COR-L47 (cell line): ENCODE data around the gene SIX6.

ENCODE experiments used
- DNase-seq: peaks from one replicate; lab custom pipeline; 2025; lab: John Stamatoyannopoulos, UW

SIX6 gene

GRCh38 chr14:60514378-60514740 lies 5.4 kb downstream of the SIX6 start:
- DNase-seq = peak; percentile 75

GRCh38 chr14:60514741-60515491 lies 6.0 kb downstream of the SIX6 start:
- peak; percentile 75 for DNase-seq

GRCh38 chr14:60515511-60516289 lies 6.8 kb downstream of the SIX6 start:
- DNase-seq = no peak

- DNase-seq = no peak
Measured at GRCh38 chr14:60532442-60532841, 23.5 kb downstream of the SIX6 start.

GRCh38 chr14:60537663-60538062 lies 28.7 kb downstream of the SIX6 start:
- DNase-seq = no peak

GRCh38 chr14:60544659-60545058 lies 35.7 kb downstream of the SIX6 start:
- DNase-seq = no peak

GRCh38 chr14:60553808-60554207 lies 44.9 kb downstream of the SIX6 start:
- DNase-seq = no peak

GRCh38 chr14:60561845-60562746 lies 53.1 kb downstream of the SIX6 start:
- peak; percentile 84 for DNase-seq
